ENCODE results near the gene BTBD16. TPM values are rescaled to one million over a fixed set of nuclear protein-coding genes. Genes with fewer than 3 reads are reported as not detected.

BTBD16 gene
- total RNA-seq, 1 donor from 2014 or later: not detected

- no peaks in the 10 kb centered on the region for H3K9me3 ChIP-seq
- no peaks in the 10 kb centered on the region for H3K27me3 ChIP-seq
- TF ChIP-seq POLR2AphosphoS5 (IDR thresholded peaks at IDR 0.05; ENCODE audit: insufficient read depth in 1 of 2, low read depth in 1 of 2): peak in 1 of 2 donors; percentile 57
- TF ChIP-seq POLR2A (IDR thresholded peaks at IDR 0.05): no peak
- no peak for DNase-seq (ENCODE audit: extremely low spot score in 2 of 2)
- H3K4me1 ChIP-seq: peaks cover 23% of the 10 kb centered on the region
- H3K4me3 ChIP-seq: peak overlapping the region; percentile 80 to 90
- intact Hi-C loops (cut with DNase I): loop anchor here (10.0 kb wide), 1 partner anchor 120 kb away; no protein-coding TSS in a partner anchor
- H3K27ac ChIP-seq: peak overlapping the region; percentile 96
- no peaks in the 10 kb centered on the region for H3K36me3 ChIP-seq
These were observed 104.0 kb downstream of the BTBD16 start for GRCh38 chr10:122374859-122375678.

- Histone ChIP-seq H3K27me3 (no peaks in the 10 kb centered on the region), H3K4me1 (peaks cover 23% of the 10 kb centered on the region), H3K9me3 (no peaks in the 10 kb centered on the region), H3K27ac (peak overlapping the region; percentile 96), H3K36me3 (no peaks in the 10 kb centered on the region), H3K4me3 (peak overlapping the region; percentile 80 to 90)
- intact Hi-C loops (cut with DNase I): loop anchor here (10.0 kb wide), 1 partner anchor 119 kb away; no protein-coding TSS in a partner anchor
- TF ChIP-seq POLR2AphosphoS5 (IDR thresholded peaks at IDR 0.05; ENCODE audit: insufficient read depth in 1 of 2, low read depth in 1 of 2): no peak
- TF ChIP-seq POLR2A (IDR thresholded peaks at IDR 0.05): no peak
- TF ChIP-seq CTCF (IDR thresholded peaks at IDR 0.05): no peak
- DNase-seq (ENCODE audit: extremely low spot score in 2 of 2): no peak
These were observed 104.6 kb downstream of the BTBD16 start for GRCh38 chr10:122375679-122376160.

- H3K27ac ChIP-seq: no peak overlapping the region
- H3K36me3 ChIP-seq: no peaks in the 10 kb centered on the region
- TF ChIP-seq CTCF (IDR thresholded peaks at IDR 0.05) (no peak), POLR2AphosphoS5 (IDR thresholded peaks at IDR 0.05; ENCODE audit: insufficient read depth in 1 of 2, low read depth in 1 of 2) (no peak)
- H3K9me3 ChIP-seq: no peaks in the 10 kb centered on the region
- H3K4me3 ChIP-seq: no peak overlapping the region
- no peak for DNase-seq (ENCODE audit: extremely low spot score in 2 of 2)
- no peaks in the 10 kb centered on the region for H3K27me3 ChIP-seq
- peaks cover 23% of the 10 kb centered on the region for H3K4me1 ChIP-seq
- intact Hi-C loops (cut with DNase I): loop anchor here (10.0 kb wide), 1 partner anchor 118 kb away; no protein-coding TSS in a partner anchor
These were observed 105.4 kb downstream of the BTBD16 start for GRCh38 chr10:122376364-122376961.

GRCh38 chr10:122379041-122379440 is 107.9 kb downstream of the BTBD16 start:
- no peak for TF ChIP-seq POLR2AphosphoS5 (IDR thresholded peaks at IDR 0.05; ENCODE audit: insufficient read depth in 1 of 2, low read depth in 1 of 2)
- Histone ChIP-seq H3K9me3 (no peaks in the 10 kb centered on the region), H3K36me3 (no peaks in the 10 kb centered on the region), H3K27me3 (no peaks in the 10 kb centered on the region), H3K4me3 (no peak overlapping the region), H3K27ac (no peak overlapping the region), H3K4me1 (peaks cover 23% of the 10 kb centered on the region)
- intact Hi-C loops (cut with DNase I): loop anchor here (10.0 kb wide), 1 partner anchor 116 kb away; no protein-coding TSS in a partner anchor
- DNase-seq (ENCODE audit: extremely low spot score in 2 of 2): no peak

- TF ChIP-seq POLR2AphosphoS5 (IDR thresholded peaks at IDR 0.05; ENCODE audit: insufficient read depth in 1 of 2, low read depth in 1 of 2) (no peak), POLR2A (IDR thresholded peaks at IDR 0.05) (no peak), CTCF (IDR thresholded peaks at IDR 0.05) (no peak)
- Histone ChIP-seq H3K27me3 (no peaks in the 10 kb centered on the region), H3K4me1 (peaks cover 23% of the 10 kb centered on the region), H3K27ac (no peak overlapping the region), H3K36me3 (no peaks in the 10 kb centered on the region), H3K9me3 (no peaks in the 10 kb centered on the region), H3K4me3 (no peak overlapping the region)
- intact Hi-C loops (cut with DNase I): loop anchor here (10.0 kb wide), 1 partner anchor 115 kb away; no protein-coding TSS in a partner anchor
- no peak for DNase-seq (ENCODE audit: extremely low spot score in 2 of 2)
These were observed 108.4 kb downstream of the BTBD16 start for GRCh38 chr10:122379537-122379936.
